ENCODE measurements around the gene ACSL3.

GRCh38 chr2:222862909-222863544 is 2.2 kb downstream of the ACSL3 start:
- TF ChIP-seq EZH2 (IDR thresholded peaks at IDR 0.05; ENCODE audit: insufficient read depth, low read length), result no peak
- TF ChIP-seq CTCF (IDR thresholded peaks at IDR 0.05; ENCODE audit: insufficient read depth, low read depth, low read length), result no peak

Data from astrocyte (in vitro differentiated cells and primary cell).